Karpas-422 (cell line): ENCODE data around the gene KLF16. TPM values are rescaled to one million over a fixed set of nuclear protein-coding genes. Genes with fewer than 3 reads are reported as not detected.

Experiments used
- DNase-seq: peaks from one replicate; pipeline ENCODE4 v3.0.0-alpha.2; 2015
- H2AFZ ChIP-seq: fragments of 200-600 bp; sonication (generic); 2 replicates; pipeline ENCODE4 v1.6.1; 2014; ENCODE audit warnings: antibody characterized with exemption, low read length, mixed read lengths
- H3K27ac ChIP-seq: fragments of 200-600 bp; sonication (generic); 2 replicates; pipeline ENCODE4 v1.5.1; 2014; ENCODE audit warnings: mild to moderate bottlenecking, low read length, moderate library complexity
- H3K27me3 ChIP-seq: fragments of 200-600 bp; sonication (generic); 2 replicates; pipeline ENCODE4 v1.6.1; 2014; ENCODE audit warnings: low read length, mixed read lengths
- H3K36me3 ChIP-seq: fragments of 200-600 bp; sonication (generic); 2 replicates; pipeline ENCODE4 v1.6.1; 2014; ENCODE audit warnings: low read length, mixed read lengths; ENCODE audit not compliant: insufficient read depth
- H3K4me1 ChIP-seq: fragments of 200-600 bp; sonication (generic); 2 replicates; pipeline ENCODE4 v1.6.1; 2014; ENCODE audit warnings: mild to moderate bottlenecking, low read length, mixed read lengths
- H3K4me2 ChIP-seq: fragments of 200-600 bp; sonication (generic); 2 replicates; pipeline ENCODE4 v1.6.1; 2014; ENCODE audit warnings: low read length, low read depth, mild to moderate bottlenecking; ENCODE audit not compliant: poor library complexity, severe bottlenecking
- H3K4me3 ChIP-seq: fragments of 200-600 bp; sonication (generic); 2 replicates; pipeline ENCODE4 v1.5.1; 2014; ENCODE audit warnings: mild to moderate bottlenecking, antibody characterized with exemption, low read length, mixed read lengths
- H3K79me2 ChIP-seq: fragments of 200-600 bp; sonication (generic); 2 replicates; pipeline ENCODE4 v1.6.1; 2014; ENCODE audit warnings: mild to moderate bottlenecking, low read length, mixed read lengths
- H3K9ac ChIP-seq: fragments of 200-600 bp; sonication (generic); 2 replicates; pipeline ENCODE4 v1.6.0; 2014; ENCODE audit warnings: low read length
- H3K9me2 ChIP-seq: fragments of 200-600 bp; sonication (generic), shearing (Covaris generic); replicated peaks from 2 replicates; pipeline ENCODE4 v1.6.0; 2014; ENCODE audit warnings: mild to moderate bottlenecking, low read length, moderate library complexity; ENCODE audit not compliant: insufficient read depth
- H3K9me3 ChIP-seq: fragments of 300-700, 200-600 bp; sonication (generic); 2 replicates; pipeline ENCODE4 v1.6.1; 2014; ENCODE audit warnings: low read length, mixed read lengths
- H4K20me1 ChIP-seq: fragments of 200-600 bp; sonication (generic); 2 replicates; pipeline ENCODE4 v1.6.1; 2014; ENCODE audit warnings: mild to moderate bottlenecking, antibody characterized with exemption, low read length, low read depth; ENCODE audit not compliant: insufficient read depth
- total RNA-seq: library from RNA; depleted of rRNA; stranded (reverse); fragments of >200 nt; shearing (Covaris generic); gene quantifications from 2 replicates; pipeline ENCODE4 v1.2.3, GENCODE V29; 2014; ENCODE audit warnings: low replicate concordance

KLF16 gene
- total RNA-seq, 1 experiment from 2014 or later, result 13.2 TPM

GRCh38 chr19:1871140-1871597, 7.8 kb upstream of the KLF16 start:
- Histone ChIP-seq H3K4me1 (peaks cover 13% of the 10 kb centered on the region), H2AFZ (no peak overlapping the region), H3K4me2 (no peak overlapping the region), H3K36me3 (no peaks in the 10 kb centered on the region; the same call in 1 of the 2 replicates), H3K9ac (no peak overlapping the region), H3K9me3 (no peaks in the 10 kb centered on the region), H3K9me2 (no peaks in the 10 kb centered on the region), H3K79me2 (peaks cover 55% of the 10 kb centered on the region), H4K20me1 (peaks cover 28% of the 10 kb centered on the region; the same call in 1 of the 2 replicates), H3K27ac (no peak overlapping the region), H3K4me3 (no peak overlapping the region), H3K27me3 (no peaks in the 10 kb centered on the region)
- DNase-seq, result no peak

- H4K20me1 ChIP-seq, result peaks cover 17% of the 10 kb centered on the region; the same call in 1 of the 2 replicates
- H3K27ac ChIP-seq, result no peak overlapping the region
- H2AFZ ChIP-seq, result no peak overlapping the region
- no peaks in the 10 kb centered on the region for H3K9me2 ChIP-seq
- no peak overlapping the region for H3K4me2 ChIP-seq
- peaks cover 43% of the 10 kb centered on the region for H3K79me2 ChIP-seq
- H3K27me3 ChIP-seq, result no peaks in the 10 kb centered on the region
- DNase-seq, result no peak
- no peak overlapping the region for H3K9ac ChIP-seq
- no peaks in the 10 kb centered on the region for H3K9me3 ChIP-seq
- no peak overlapping the region for H3K4me3 ChIP-seq
- H3K36me3 ChIP-seq, result no peaks in the 10 kb centered on the region; the same call in 1 of the 2 replicates
- H3K4me1 ChIP-seq, result peaks cover 8% of the 10 kb centered on the region
These were observed 5.6 kb upstream of the KLF16 start for GRCh38 chr19:1868971-1869370.

GRCh38 chr19:1867349-1867724, 4.0 kb upstream of the KLF16 start:
- H3K9ac ChIP-seq, result no peak overlapping the region
- H4K20me1 ChIP-seq, result peaks cover 2% of the 10 kb centered on the region; the same call in 1 of the 2 replicates
- no peak overlapping the region for H3K27ac ChIP-seq
- no peaks in the 10 kb centered on the region for H3K36me3 ChIP-seq
- H3K79me2 ChIP-seq, result peaks cover 30% of the 10 kb centered on the region
- peaks cover 6% of the 10 kb centered on the region for H3K4me1 ChIP-seq
- no peak overlapping the region for H2AFZ ChIP-seq
- H3K9me2 ChIP-seq, result no peaks in the 10 kb centered on the region
- H3K9me3 ChIP-seq, result no peaks in the 10 kb centered on the region
- no peak for DNase-seq
- H3K4me3 ChIP-seq, result no peak overlapping the region
- no peaks in the 10 kb centered on the region for H3K27me3 ChIP-seq
- H3K4me2 ChIP-seq, result no peak overlapping the region

- Histone ChIP-seq H3K9me3 (no peaks in the 10 kb centered on the region), H3K9me2 (no peaks in the 10 kb centered on the region), H3K79me2 (peaks cover 30% of the 10 kb centered on the region), H3K4me2 (no peak overlapping the region), H3K9ac (no peak overlapping the region), H3K27me3 (no peaks in the 10 kb centered on the region), H3K36me3 (no peaks in the 10 kb centered on the region), H3K4me1 (peaks cover 6% of the 10 kb centered on the region), H2AFZ (no peak overlapping the region), H4K20me1 (peaks cover 4% of the 10 kb centered on the region; the same call in 1 of the 2 replicates), H3K27ac (no peak overlapping the region), H3K4me3 (no peak overlapping the region)
- DNase-seq, result no peak
These were observed 3.4 kb upstream of the KLF16 start for GRCh38 chr19:1866693-1867348.

GRCh38 chr19:1865172-1866010, 2.0 kb upstream of the KLF16 start:
- peak overlapping the region; percentile 94 for H3K27ac ChIP-seq
- no peak for DNase-seq
- no peaks in the 10 kb centered on the region for H3K36me3 ChIP-seq
- H3K9me3 ChIP-seq, result no peaks in the 10 kb centered on the region
- peaks cover 18% of the 10 kb centered on the region; the same call in 1 of the 2 replicates for H4K20me1 ChIP-seq
- H3K9ac ChIP-seq, result peak overlapping the region; percentile 96
- H3K79me2 ChIP-seq, result peaks cover 34% of the 10 kb centered on the region
- H2AFZ ChIP-seq, result no peak overlapping the region
- H3K27me3 ChIP-seq, result no peaks in the 10 kb centered on the region
- H3K4me1 ChIP-seq, result peaks cover 18% of the 10 kb centered on the region
- H3K4me2 ChIP-seq, result peak overlapping the region; percentile 95
- peak overlapping the region; percentile 82 for H3K4me3 ChIP-seq
- no peaks in the 10 kb centered on the region for H3K9me2 ChIP-seq

- H3K9me2 ChIP-seq, result no peaks in the 10 kb centered on the region
- peak; percentile 89 for DNase-seq
- H3K4me3 ChIP-seq, result peak overlapping the region; percentile 82
- H3K27ac ChIP-seq, result peak overlapping the region; percentile 94
- H2AFZ ChIP-seq, result no peak overlapping the region
- peaks cover 25% of the 10 kb centered on the region for H3K4me1 ChIP-seq
- H3K9ac ChIP-seq, result peak overlapping the region; percentile 96
- H3K9me3 ChIP-seq, result no peaks in the 10 kb centered on the region
- H3K4me2 ChIP-seq, result peak overlapping the region; percentile 95
- no peaks in the 10 kb centered on the region for H3K27me3 ChIP-seq
- peaks cover 42% of the 10 kb centered on the region for H3K79me2 ChIP-seq
- H3K36me3 ChIP-seq, result no peaks in the 10 kb centered on the region
- peaks cover 26% of the 10 kb centered on the region; the same call in 1 of the 2 replicates for H4K20me1 ChIP-seq
These were observed 1.2 kb upstream of the KLF16 start for GRCh38 chr19:1864480-1865171.

- Histone ChIP-seq H3K79me2 (peaks cover 48% of the 10 kb centered on the region), H2AFZ (no peak overlapping the region), H3K4me1 (peaks cover 33% of the 10 kb centered on the region), H3K9me2 (no peaks in the 10 kb centered on the region), H3K36me3 (no peaks in the 10 kb centered on the region), H3K4me2 (peak overlapping the region; percentile 95), H3K9ac (peak overlapping the region; percentile 96), H4K20me1 (peaks cover 33% of the 10 kb centered on the region; the same call in 1 of the 2 replicates), H3K4me3 (peak overlapping the region; percentile 82), H3K27me3 (no peaks in the 10 kb centered on the region), H3K9me3 (no peaks in the 10 kb centered on the region), H3K27ac (peak overlapping the region; percentile 94)
- peak; percentile 98 for DNase-seq
These were observed 480 bp upstream of the KLF16 start for GRCh38 chr19:1863638-1864479.
